Activated CD8-positive, alpha-beta T cell treated with anti-CD3 and anti-CD28 coated beads, Interleukin-2, amount 10 ng/mL, durations not matched to agents 7 days and 5 days (primary cell): ENCODE results near the gene NT5C1A. TPM values are rescaled to one million over a fixed set of nuclear protein-coding genes. Genes with fewer than 3 reads are reported as not detected.
A peak's percentile ranks its signal among the peaks of the same experiment; 100 is the strongest.

Experiments used
- ATAC-seq: fragments of 150-1000 bp; cut with Tn5 transposase; one replicate; pipeline ENCODE4 v1.10.0; 2021; ENCODE audit warnings: moderate library complexity
- CTCF ChIA-PET: fragments of 350-600 bp; sonication (Branson Sonifier 250); formaldehyde crosslinking; loops from one replicate; lab custom pipeline; 2021; ENCODE audit warnings: antibody characterized with exemption; lab: Charles Lee
- POLR2A ChIA-PET: fragments of 350-600 bp; sonication (Branson Sonifier 250); formaldehyde crosslinking; loops from one replicate; lab custom pipeline; 2021; ENCODE audit warnings: antibody characterized with exemption; lab: Charles Lee
- DNase-seq: peaks from one replicate; pipeline ENCODE4 v3.0.0-alpha.2; 2020
- H3K27ac Mint-ChIP-seq: one replicate; pipeline ENCODE4 v1.8.0; 2021; ENCODE audit warnings: mild to moderate bottlenecking, mixed read lengths
- H3K27me3 Mint-ChIP-seq: one replicate; pipeline ENCODE4 v1.8.0; 2021; ENCODE audit warnings: low read depth, mixed read lengths
- H3K36me3 Mint-ChIP-seq: one replicate; pipeline ENCODE4 v1.8.0; 2021; ENCODE audit warnings: low read depth, mixed read lengths
- H3K4me1 Mint-ChIP-seq: one replicate; pipeline ENCODE4 v1.8.0; 2021; ENCODE audit warnings: low read depth, mixed read lengths
- H3K4me3 Mint-ChIP-seq: one replicate; pipeline ENCODE4 v1.8.0; 2021; ENCODE audit warnings: mild to moderate bottlenecking, mixed read lengths
- H3K9me3 Mint-ChIP-seq: one replicate; pipeline ENCODE4 v1.8.0; 2022; ENCODE audit warnings: mixed read lengths; ENCODE audit not compliant: insufficient read depth
- total RNA-seq, 2 experiments: library from RNA; stranded (reverse); gene quantifications; one replicate each; pipeline ENCODE4 v1.2.3, GENCODE V29; 2021

NT5C1A gene
- not detected for total RNA-seq

GRCh38 chr1:39671793-39672550, at the start of gene NT5C1A:
TSS of gene NT5C1A (minus strand) at chr1:39672107. CDS start at chr1:39672038, 69 bp downstream.
- no peaks in the 10 kb centered on the region for H3K9me3 Mint-ChIP-seq
- H3K4me1 Mint-ChIP-seq: peaks cover 16% of the 10 kb centered on the region
- ATAC-seq (peak; percentile 71), DNase-seq (peak; percentile 39)
- H3K36me3 Mint-ChIP-seq: no peaks in the 10 kb centered on the region
- ChIA-PET CTCF (interaction anchor here (0.6 to 11.7 kb wide), 10 partner anchors 9 to 66 kb away, joined by 3 to 230 read pairs (median 8); partner anchors contain the start of gene PPIE), POLR2A (interaction anchor here (1.4 kb wide), 1 partner anchor 16 kb away, joined by 3 read pairs; no protein-coding TSS in a partner anchor)
- H3K4me3 Mint-ChIP-seq: peak within 1 kb of the TSS; percentile 34
- peaks cover 33% of the 10 kb centered on the region for H3K27me3 Mint-ChIP-seq
- H3K27ac Mint-ChIP-seq: no peak within 1 kb of the TSS

- peak; percentile 17 for DNase-seq
- Mint-ChIP-seq H3K36me3 (no peaks in the 10 kb centered on the region), H3K27ac (no peak overlapping the region), H3K4me3 (no peak overlapping the region), H3K9me3 (no peaks in the 10 kb centered on the region), H3K27me3 (peaks cover 54% of the 10 kb centered on the region), H3K4me1 (no peaks in the 10 kb centered on the region)
- POLR2A ChIA-PET: no interaction called here
- CTCF ChIA-PET: interaction anchor here (1.1 to 4.0 kb wide), 6 partner anchors 14 to 115 kb away, joined by 3 to 17 read pairs (median 6); partner anchors contain the start of gene PPIE
- ATAC-seq: no peak
Observed at GRCh38 chr1:39721664-39722063, 49.8 kb upstream of the NT5C1A start.

- H3K36me3 Mint-ChIP-seq: no peaks in the 10 kb centered on the region
- DNase-seq: no peak
- peaks cover 53% of the 10 kb centered on the region for H3K27me3 Mint-ChIP-seq
- ChIA-PET CTCF (interaction anchor here (0.6 to 2.2 kb wide), 23 partner anchors 9 to 784 kb away, joined by 3 to 15 read pairs (median 3); partner anchors contain the start of gene PPIE), POLR2A (no interaction called here)
- no peaks in the 10 kb centered on the region for H3K9me3 Mint-ChIP-seq
- ATAC-seq: peak; percentile 67
- H3K4me1 Mint-ChIP-seq: no peaks in the 10 kb centered on the region
- no peak overlapping the region for H3K4me3 Mint-ChIP-seq
- no peak overlapping the region for H3K27ac Mint-ChIP-seq
Observed at GRCh38 chr1:39720094-39720999, 48.4 kb upstream of the NT5C1A start.

GRCh38 chr1:39717809-39718208, 45.9 kb upstream of the NT5C1A start:
- ChIA-PET CTCF (interaction anchor here (0.9 to 1.7 kb wide), 4 partner anchors 20 to 82 kb away, joined by 3 to 7 read pairs (median 3); no protein-coding TSS in a partner anchor), POLR2A (interaction anchor here (0.9 kb wide), 1 partner anchor 44 kb away, joined by 3 read pairs; no protein-coding TSS in a partner anchor)
- Mint-ChIP-seq H3K4me3 (no peak overlapping the region), H3K27me3 (peaks cover 52% of the 10 kb centered on the region), H3K36me3 (no peaks in the 10 kb centered on the region), H3K27ac (no peak overlapping the region), H3K4me1 (no peaks in the 10 kb centered on the region), H3K9me3 (no peaks in the 10 kb centered on the region)
- DNase-seq (peak; percentile 17), ATAC-seq (no peak)

- Mint-ChIP-seq H3K27me3 (peaks cover 39% of the 10 kb centered on the region), H3K4me3 (no peak overlapping the region), H3K27ac (no peak overlapping the region), H3K9me3 (no peaks in the 10 kb centered on the region), H3K4me1 (no peaks in the 10 kb centered on the region), H3K36me3 (no peaks in the 10 kb centered on the region)
- ATAC-seq: no peak
- no peak for DNase-seq
- ChIA-PET POLR2A (interaction anchor here (0.7 kb wide), 1 partner anchor 123 kb away, joined by 3 read pairs; no protein-coding TSS in a partner anchor), CTCF (interaction anchor here (0.9 to 4.0 kb wide), 5 partner anchors 11 to 107 kb away, joined by 3 to 15 read pairs (median 3); no protein-coding TSS in a partner anchor)
Observed at GRCh38 chr1:39713557-39713956, 41.6 kb upstream of the NT5C1A start.

GRCh38 chr1:39711966-39712340, 40.0 kb upstream of the NT5C1A start:
- ATAC-seq (no peak), DNase-seq (no peak)
- ChIA-PET POLR2A (no interaction called here), CTCF (interaction anchor here (1.2 to 4.0 kb wide), 3 partner anchors 10 to 106 kb away, joined by 5 to 15 read pairs (median 11); no protein-coding TSS in a partner anchor)
- H3K27ac Mint-ChIP-seq: no peak overlapping the region
- H3K4me3 Mint-ChIP-seq: no peak overlapping the region
- H3K4me1 Mint-ChIP-seq: no peaks in the 10 kb centered on the region
- H3K9me3 Mint-ChIP-seq: no peaks in the 10 kb centered on the region
- peaks cover 31% of the 10 kb centered on the region for H3K27me3 Mint-ChIP-seq
- H3K36me3 Mint-ChIP-seq: no peaks in the 10 kb centered on the region

- Mint-ChIP-seq H3K9me3 (no peaks in the 10 kb centered on the region), H3K27ac (no peak overlapping the region), H3K27me3 (peaks cover 26% of the 10 kb centered on the region), H3K4me3 (no peak overlapping the region), H3K4me1 (no peaks in the 10 kb centered on the region), H3K36me3 (no peaks in the 10 kb centered on the region)
- DNase-seq (no peak), ATAC-seq (no peak)
- ChIA-PET POLR2A (no interaction called here), CTCF (interaction anchor here (1.3 to 4.0 kb wide), 3 partner anchors 10 to 105 kb away, joined by 4 to 15 read pairs (median 7); no protein-coding TSS in a partner anchor)
Observed at GRCh38 chr1:39711104-39711965, 39.4 kb upstream of the NT5C1A start.

GRCh38 chr1:39707506-39707905, 35.6 kb upstream of the NT5C1A start:
- Mint-ChIP-seq H3K9me3 (no peaks in the 10 kb centered on the region), H3K27me3 (peaks cover 14% of the 10 kb centered on the region), H3K4me3 (no peak overlapping the region), H3K27ac (no peak overlapping the region), H3K4me1 (no peaks in the 10 kb centered on the region), H3K36me3 (no peaks in the 10 kb centered on the region)
- ATAC-seq (no peak), DNase-seq (no peak)
- ChIA-PET CTCF (no interaction called here), POLR2A (no interaction called here)

GRCh38 chr1:39704757-39705156, 32.9 kb upstream of the NT5C1A start:
- Mint-ChIP-seq H3K27me3 (peaks cover 20% of the 10 kb centered on the region), H3K4me3 (no peak overlapping the region), H3K4me1 (no peaks in the 10 kb centered on the region), H3K36me3 (no peaks in the 10 kb centered on the region), H3K9me3 (no peaks in the 10 kb centered on the region), H3K27ac (no peak overlapping the region)
- ATAC-seq (no peak), DNase-seq (no peak)
- ChIA-PET CTCF (interaction anchor here (0.7 to 1.5 kb wide), 5 partner anchors 13 to 99 kb away, joined by 3 to 7 read pairs (median 3); partner anchors contain the start of gene HPCAL4), POLR2A (no interaction called here)

GRCh38 chr1:39701049-39701439, 29.1 kb upstream of the NT5C1A start:
- Mint-ChIP-seq H3K27me3 (peaks cover 34% of the 10 kb centered on the region), H3K27ac (no peak overlapping the region), H3K36me3 (no peaks in the 10 kb centered on the region), H3K4me1 (no peaks in the 10 kb centered on the region), H3K9me3 (no peaks in the 10 kb centered on the region), H3K4me3 (no peak overlapping the region)
- ChIA-PET POLR2A (interaction anchor here (1.0 kb wide), 1 partner anchor 36 kb away, joined by 3 read pairs; no protein-coding TSS in a partner anchor), CTCF (interaction anchor here (0.7 to 2.5 kb wide), 6 partner anchors 14 to 99 kb away, joined by 3 to 12 read pairs (median 4); partner anchors contain the start of genes NT5C1A and PPIE)
- ATAC-seq: no peak
- no peak for DNase-seq
